AG09319 (cell line): ENCODE measurements around the gene HSPG2.

Source experiments
- DNase-seq: peaks from one replicate; pipeline ENCODE4 v3.0.0-alpha.2; 2010; ENCODE audit warnings: low read depth; ENCODE audit errors: extremely low read depth
- TF ChIP-seq, protein P1 (sequence below): IDR thresholded peaks from 2 replicates; pipeline ENCODE4 v1.5.1; 2011; ENCODE audit warnings: low read depth, mild to moderate bottlenecking, inconsistent platforms, low read length, moderate library complexity

The HSPG2 gene

DNA sequence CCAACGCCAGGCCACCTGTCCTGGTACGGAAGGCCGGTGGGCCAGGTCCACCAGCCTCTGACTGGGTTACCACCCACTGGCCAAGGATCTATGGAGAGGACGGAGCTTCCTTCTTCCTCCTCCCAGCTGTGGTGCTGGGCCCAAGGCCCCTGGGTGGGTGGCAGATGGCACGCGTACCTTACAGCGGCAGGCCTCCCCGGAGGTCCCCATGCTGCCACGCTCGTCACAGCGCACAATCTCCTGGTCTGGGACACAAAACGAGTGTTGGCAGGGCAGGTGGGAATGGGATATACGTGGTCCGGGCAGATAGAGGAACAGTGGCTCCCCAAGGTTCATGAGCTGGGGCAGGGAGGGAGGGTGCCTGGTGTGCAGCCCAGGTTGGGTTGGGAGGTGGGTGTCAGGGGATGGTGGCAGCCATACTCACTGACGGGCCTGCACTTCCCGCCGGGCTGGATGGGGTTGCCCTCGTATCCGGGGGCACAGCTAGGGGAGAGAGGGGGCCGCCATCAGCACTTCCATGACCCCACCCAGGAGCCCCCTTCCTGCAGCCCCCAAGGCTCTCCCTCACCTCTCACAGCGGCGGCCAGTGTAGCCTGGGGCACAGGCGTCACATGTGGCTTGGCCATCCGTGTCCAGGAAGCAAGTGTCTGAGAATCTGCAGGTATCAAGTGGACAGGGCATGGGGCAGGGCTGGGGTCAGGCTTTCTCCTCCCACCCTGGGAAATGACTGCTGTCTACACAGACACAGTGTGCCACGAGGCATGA is 58.9 kb downstream of the HSPG2 start:
- no peak for DNase-seq
- TF ChIP-seq, protein P1, sequence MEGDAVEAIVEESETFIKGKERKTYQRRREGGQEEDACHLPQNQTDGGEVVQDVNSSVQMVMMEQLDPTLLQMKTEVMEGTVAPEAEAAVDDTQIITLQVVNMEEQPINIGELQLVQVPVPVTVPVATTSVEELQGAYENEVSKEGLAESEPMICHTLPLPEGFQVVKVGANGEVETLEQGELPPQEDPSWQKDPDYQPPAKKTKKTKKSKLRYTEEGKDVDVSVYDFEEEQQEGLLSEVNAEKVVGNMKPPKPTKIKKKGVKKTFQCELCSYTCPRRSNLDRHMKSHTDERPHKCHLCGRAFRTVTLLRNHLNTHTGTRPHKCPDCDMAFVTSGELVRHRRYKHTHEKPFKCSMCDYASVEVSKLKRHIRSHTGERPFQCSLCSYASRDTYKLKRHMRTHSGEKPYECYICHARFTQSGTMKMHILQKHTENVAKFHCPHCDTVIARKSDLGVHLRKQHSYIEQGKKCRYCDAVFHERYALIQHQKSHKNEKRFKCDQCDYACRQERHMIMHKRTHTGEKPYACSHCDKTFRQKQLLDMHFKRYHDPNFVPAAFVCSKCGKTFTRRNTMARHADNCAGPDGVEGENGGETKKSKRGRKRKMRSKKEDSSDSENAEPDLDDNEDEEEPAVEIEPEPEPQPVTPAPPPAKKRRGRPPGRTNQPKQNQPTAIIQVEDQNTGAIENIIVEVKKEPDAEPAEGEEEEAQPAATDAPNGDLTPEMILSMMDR: no peak

DNA sequence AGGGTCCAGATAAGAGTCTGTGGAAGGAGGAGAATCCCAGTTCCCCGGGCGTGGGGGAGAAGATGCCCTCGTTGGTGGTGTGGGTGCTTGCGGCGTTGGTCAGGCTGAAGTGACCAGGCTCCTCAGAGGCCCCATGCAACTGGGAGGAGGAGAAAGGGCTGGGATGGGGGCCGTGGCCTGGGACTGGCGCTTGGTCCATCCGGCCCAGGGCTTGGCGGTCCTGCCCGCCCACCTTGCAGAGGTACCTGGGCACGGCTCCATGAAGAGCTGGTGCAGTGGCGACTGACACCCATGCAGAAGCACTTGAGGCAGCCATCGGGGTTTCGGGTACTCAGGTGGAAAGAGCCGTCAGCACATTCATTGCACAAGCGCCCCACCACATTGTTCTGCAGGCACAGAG is 60.8 kb downstream of the HSPG2 start:
- no peak for DNase-seq
- TF ChIP-seq, protein P1: no peak

DNA sequence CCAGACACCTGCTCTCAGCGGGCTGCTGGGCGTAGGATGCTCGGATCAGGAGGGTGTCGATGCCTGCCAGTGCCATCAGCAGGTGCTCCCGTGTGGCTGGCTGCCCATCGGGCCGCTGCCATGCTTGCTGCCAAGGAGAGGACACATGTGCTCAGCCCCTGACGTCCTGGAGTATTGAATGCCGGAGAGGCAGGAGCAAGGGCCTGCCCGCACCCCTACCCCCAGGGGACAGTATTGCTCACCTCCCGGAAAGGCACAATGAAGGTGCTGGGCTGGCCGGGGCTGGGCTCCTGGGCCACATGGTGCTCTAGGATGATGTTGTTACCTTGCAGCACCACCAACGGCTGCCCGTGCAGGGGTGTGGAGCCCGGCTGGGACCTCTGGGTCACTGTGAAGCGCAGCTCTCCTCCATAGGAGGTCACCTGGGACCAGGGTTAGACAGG is 61.5 kb downstream of the HSPG2 start:
- no peak for DNase-seq
- TF ChIP-seq, protein P1: no peak

DNA sequence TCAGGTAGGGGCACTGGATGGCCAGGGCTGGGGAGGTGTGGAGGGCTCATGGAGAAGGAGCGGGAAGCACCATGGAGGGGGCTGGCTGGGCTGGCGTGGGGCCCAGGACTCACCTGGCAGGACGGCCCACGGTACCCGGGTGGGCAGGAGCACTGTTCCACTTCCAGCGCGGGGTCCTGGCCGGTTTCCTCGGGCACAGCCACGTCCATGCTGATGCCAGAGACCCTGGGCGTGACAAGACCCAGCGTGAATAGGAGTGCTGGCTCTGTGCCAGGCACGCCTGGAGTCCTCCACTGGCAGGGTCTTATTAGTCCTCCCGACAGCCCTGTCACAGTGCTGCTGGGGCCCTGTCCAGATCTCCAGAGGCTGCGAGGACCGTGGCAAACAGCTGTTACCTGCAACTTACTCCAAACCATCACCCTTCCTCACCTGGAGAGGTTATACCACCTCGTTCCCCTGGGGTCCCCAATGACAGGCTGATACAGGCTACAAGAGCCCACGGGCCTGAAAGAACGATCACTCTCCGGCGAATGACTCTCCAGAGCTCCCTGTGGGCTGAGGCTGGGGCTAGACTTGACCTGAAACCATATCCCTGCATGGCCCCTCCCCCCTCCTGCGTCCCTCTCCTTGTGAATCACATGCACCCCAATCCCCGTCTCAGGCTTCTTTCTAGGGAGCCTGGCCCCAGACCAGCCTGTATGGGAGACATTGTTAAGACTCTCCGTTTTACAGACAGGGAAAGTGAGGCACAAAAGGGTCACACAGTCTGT is 62.1 kb downstream of the HSPG2 start:
- DNase-seq: no peak
- TF ChIP-seq, protein P1: no peak

DNA sequence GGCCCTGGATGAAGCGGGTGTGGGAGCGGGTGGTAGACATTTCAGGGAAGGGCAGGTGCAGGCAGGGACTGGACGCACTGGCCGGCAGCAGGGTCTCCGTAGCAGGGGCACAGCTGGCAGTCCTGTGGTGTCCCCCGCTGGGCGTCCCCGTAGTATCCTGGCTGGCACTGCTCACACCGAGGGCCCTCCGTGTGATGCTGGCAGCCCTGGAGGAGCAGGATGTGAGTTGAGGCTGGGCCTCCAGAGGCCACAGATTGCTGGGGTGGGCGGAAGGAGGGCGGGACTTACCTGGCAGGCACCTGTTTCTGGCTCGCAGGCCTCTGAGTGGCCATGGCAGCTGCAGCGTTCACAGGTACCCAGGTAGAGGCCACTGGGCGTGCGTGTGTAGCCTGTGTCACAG is 62.8 kb downstream of the HSPG2 start:
- TF ChIP-seq, protein P1: no peak
- DNase-seq: no peak

DNA sequence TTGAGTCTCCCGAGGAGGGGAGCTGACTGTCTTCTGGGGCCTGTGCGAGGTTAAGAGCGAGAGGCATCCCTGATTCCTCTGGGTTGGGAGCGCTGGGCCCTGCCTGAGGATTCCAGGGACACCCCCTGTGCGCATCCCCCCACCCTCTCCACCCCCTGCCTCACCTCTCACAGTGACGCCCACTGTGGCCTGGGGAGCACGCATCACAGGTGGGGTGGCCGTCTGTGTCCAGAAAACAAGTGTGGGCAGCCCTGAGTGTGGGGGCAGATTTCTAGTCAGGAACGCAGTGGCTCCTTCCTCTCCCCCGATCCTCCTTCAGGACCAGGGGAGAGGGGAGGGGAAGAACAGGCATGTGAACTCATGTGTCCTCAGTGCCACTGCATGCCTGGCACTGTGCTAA is 63.3 kb downstream of the HSPG2 start:
- TF ChIP-seq, protein P1: no peak
- no peak for DNase-seq

DNA sequence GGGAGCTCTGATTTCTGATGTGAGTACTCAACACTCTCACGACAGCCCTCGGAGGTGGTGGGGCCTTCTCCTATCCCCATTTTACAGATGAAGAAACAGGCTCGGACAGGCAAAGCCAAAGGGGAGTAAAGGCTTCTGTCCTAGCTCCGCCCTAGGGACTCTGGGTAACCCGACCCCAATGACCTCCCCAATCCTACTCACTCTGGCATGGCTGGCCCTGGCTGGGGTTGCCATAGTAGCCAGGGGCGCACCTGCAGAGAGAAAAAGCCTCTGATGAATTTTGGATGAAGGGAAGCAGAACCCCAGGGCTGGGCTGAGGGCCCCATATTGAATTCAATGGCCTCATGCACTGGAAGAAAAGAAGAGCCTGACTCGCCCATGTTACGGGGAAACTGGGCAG is 63.9 kb downstream of the HSPG2 start:
- DNase-seq: no peak
- TF ChIP-seq, protein P1: no peak
